IPS-NIHi11 (cell line): ENCODE data around the gene TSN.

Experiments used
- DNase-seq: peaks from one replicate; pipeline ENCODE4 v3.0.0; 2012; ENCODE audit warnings: mixed read lengths, low spot score

TSN gene

DNA sequence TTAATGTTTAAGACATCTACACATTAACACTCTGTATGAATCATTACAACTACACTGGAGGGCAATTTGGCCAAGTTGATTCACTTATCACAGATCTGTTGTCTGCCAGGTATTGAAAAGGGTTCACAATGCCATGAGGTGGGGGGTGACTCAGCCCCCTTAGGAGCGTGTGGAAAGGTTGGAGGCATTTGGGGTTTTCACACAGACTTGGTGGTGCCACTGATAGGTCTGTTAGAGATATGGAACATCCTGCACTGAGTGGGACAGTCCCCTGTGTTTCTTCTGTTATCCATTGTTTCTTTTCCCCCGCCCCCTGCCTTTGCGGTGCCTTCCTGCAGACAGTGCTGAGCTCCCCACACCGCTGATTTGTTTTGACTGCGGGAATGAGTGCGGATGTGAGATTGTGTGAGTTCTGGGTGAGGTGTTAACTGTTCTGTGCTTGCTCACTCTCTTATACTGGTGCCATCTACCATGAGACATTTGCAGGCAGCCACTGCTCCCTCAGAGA, 9.3 kb upstream of the TSN start:
- DNase-seq = no peak

DNA sequence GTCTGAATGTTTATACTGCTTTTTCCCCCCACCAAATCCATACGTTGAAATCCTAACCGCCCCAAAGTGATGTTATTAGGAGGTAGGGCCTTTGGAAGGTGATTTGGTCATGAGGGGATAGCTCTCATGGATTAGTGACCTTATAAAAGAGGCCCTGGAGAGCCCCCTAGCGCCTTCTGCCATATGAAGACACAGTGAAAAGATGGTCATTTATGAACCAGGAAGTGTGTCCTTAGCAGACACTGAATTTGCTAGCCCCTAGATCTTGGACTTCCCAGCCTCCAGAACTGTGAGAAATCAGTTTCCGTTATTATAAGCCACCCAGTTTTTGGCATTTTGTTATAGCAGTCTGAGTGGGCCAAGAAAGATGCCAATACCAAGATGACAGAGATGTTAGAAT, 7.2 kb upstream of the TSN start:
- DNase-seq = no peak

DNA sequence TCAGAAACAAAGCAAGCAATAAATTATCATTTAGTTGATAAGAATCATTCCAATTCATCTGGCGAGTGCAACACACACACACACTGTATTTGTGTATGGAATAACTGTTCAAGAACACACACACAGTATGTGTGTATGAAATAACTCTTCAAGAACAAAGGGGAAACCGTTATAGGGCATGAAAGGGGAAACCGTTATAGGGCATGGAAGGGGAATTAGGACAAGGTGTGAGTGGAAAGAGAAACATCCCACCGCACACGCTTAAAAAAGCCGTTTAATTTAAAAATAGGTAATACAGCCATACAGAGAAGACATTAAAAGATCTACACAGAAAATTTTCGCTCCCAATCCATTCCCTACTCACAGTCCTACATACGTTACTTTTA, 607 bp upstream of the TSN start:
- no peak for DNase-seq

DNA sequence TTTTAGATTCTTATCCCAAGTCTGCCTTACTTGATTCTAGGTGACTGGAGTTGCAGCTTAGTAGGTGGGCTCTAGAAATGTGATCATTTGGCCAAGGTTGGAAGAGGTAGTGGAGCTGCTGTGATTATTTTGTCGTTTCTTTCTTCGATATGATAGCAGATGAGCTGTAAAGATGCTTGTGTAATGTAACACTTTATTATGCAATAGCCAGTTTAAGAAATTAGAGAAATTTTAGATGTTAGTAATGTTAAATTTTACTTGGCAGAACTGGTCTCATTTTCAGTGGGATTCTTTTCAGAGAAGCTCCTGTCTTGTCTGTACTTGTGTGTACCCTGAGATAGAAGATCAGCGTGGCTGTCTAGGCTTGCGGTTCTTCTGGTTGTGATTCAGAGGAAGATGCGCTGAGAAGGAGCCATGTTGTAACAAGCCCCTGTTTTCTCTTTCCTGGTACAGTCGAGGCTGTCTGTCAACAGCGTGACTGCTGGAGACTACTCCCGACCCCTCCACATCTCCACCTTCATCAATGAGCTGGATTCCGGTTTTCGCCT, 9.3 kb downstream of the TSN start:
- no peak for DNase-seq

DNA sequence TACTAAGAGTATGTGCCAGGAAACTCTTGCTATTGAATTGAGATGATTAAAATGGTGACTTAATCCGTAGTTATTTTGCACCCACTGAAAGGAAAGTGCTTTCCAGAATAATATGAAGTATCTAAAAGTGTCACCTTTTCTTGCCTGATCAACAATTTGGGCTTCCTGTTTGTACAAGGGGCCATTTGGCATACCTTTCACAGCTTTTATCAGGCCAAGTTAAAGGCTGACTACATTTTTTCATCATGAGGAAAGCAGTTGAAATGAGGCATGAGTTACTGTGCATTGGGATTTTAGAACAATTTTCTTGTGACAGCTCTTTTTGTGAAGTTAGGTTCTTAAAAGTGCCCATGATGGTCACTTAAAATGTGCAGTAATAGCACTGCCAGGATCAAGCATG, 11.2 kb downstream of the TSN start:
- no peak for DNase-seq

DNA sequence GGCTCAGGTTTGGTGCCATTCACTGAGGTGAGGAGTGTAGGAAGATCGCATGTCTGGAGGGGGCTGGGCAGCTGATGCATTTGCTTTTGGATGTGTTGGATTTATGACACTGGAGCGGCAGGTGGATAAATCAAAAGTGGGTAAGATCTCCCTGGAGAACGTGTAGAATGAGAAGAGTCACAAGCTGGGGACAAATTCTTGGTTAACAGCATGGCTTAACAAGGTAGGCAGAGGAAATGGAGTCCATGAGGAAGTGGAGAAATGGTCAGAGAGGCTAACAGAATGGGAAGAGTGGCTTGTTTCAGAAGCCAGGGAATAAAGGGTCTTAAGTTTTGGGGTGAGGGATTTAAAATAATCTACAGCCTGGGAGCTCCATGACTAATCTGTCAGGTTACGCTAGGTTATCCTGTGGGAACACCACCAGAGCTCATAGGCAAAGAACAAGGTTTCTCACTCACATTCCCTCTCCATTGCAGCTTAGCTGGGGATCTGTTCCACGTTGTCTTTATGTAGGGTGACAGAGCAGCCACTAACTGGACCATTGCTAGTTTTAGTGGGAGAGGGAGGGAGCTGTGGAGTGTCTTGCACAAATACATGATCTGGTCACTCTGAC, 12.8 kb downstream of the TSN start:
- DNase-seq = no peak

DNA sequence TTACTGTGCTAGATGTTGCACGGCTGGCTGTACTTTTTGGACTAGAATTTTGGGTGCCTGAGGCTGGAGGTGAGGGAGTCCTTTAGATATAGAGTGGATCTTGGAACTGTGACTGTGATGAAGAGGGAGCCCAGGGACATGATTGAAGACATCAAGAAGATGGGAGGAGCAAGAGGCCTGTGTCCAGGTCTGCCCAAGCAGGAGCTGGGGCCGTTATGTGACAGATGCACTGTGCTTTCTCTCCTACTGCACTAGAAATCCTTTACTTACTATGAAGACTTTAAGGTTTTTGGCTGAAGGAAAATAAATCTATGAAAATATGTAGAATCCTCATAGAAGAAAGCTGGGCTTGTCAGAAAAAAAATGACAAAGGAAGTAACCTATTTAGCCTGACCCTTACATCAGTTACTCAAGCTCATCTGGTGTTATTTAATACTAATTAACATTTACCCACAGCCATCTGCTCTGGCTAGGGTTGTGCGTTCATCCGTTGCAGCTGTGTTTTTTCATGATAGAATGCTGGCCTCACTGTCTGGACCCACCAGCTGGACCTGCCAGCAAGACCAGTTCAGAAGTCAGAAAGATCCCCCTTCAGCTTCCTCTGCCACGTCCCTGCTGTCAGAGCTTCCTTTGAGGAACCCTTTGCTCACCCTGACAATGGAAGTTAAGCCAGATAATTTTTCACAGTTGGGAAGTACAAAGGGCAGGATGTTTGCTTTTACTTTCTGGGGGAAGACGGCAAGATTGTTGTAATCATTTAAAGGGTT, 16.7 kb downstream of the TSN start:
- no peak for DNase-seq

DNA sequence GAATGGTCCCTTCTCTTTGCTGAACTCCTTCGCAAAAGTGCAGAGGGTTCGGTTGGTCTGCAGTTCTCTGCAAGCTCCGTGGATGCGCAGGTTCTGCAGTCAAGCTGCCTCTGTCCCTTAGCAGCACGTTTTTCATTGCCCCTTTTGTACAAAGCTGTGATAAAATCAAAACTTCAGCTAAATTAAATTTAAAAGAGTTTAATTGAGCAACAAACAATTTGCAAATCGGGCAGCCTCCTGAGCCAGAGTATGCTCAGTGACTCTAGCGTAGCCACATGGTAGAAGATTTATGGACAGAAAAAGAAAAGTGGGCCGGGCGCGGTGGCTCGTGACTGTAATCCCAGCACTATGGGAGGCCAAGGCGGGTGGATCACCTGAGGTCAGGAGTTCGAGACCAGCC, 18.8 kb downstream of the TSN start:
- DNase-seq = no peak

DNA sequence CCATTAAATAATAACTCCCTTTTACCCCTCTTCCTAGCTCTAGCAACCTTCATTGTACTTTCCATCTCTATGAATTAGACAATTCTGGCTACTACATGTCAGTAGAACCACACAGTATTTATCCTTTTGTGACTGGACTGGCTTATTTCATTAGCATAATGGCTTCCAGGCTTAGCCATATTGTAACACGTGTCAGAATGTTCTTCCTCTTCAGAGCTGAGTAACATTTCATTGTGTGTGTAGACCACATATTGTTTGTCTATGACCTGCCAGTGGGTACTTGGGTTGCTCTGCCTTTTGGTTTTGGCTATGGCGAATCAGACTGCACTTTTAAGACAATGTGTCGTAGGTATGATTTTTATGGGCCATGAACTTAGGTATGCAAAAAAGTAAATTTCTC, 20.9 kb downstream of the TSN start:
- DNase-seq = no peak

DNA sequence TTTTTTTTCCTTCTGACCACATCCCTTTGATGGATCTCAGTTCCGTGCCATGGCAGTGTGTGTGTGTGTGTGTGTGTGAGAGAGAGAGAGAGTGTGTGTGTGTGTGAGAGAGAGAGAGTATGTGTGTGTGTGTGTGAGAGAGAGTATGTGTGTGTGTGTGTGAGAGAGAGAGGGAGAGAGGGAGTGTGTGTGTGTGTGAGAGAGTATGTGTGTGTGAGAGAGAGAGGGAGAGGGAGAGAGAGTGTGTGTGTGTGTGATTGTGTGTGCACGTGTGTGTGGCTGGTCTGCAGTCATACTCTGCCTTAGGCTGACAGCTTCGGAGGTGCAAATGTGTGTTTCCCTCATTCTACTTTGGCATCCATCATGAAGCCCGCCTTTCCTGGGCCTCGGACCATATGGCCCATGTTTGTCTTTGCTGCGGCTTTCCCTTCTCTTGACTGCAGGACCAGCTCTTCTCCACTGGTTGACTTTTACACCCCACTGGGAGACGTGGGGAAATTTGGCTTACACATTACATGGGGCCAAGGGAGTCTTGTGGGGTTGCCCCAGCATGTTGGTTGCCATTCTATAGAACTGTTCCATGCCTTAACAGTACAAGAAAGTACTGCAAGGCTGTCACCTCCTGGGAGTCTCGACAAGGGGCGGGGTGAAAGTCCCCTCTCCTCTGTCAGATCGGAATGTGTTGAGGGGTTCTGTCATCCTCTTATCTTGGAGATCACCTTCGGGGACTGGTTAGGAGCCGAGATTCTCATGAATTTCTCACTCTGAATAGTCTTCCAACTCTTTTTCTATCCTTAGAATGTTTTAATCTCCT, 21.6 kb downstream of the TSN start:
- no peak for DNase-seq

DNA sequence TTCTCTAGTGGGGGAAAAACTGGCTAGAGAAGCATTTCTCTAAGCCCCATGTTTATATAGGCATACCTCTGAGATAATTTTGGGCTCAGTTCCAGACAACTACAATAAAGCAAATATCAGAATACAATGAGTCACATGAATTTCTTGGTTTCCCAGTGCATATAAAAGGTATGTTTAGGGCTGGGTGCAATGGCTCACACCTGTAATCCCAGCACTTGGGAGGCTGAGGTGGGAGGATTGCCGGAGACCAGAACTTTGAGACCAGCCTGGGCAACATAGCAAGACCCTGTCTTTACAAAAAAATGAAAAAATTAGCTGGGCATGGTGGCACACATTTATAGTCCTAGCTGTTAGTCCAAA, 22.2 kb downstream of the TSN start:
- DNase-seq = no peak

DNA sequence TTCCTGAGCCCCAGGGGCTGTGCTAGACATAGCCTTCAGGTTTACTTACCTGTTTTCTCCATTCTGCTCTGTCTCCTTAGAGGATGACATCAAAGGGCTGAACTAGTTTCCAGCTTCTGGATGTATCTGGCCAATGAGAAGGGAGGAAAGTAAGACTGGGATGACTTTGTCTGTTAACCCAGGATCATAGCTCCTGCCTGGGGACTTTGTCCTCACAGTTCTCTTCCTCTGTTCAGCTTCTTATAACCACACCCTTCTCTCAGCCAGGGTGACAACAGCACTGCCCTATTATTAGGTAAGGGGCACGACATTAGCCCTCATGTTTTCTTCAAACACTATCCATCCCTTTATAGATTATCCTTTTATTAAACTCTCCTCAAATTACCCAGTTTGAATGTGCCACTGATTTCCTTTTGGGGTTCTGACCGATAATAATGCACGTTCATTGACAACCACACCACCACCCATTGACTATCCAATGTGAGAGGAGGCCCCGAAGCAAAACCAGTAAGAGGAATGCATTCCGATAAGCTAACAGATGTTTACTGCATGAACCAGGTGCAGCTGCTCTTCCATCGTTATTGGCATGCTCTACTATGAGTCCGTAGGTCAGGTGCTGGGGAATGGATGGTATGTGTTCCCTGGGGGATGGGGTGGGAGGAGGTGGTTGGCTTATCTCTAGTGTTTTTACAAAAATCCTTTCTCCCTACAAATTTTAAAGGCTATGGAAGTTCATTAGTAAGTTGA, 23.5 kb downstream of the TSN start:
- DNase-seq = no peak

DNA sequence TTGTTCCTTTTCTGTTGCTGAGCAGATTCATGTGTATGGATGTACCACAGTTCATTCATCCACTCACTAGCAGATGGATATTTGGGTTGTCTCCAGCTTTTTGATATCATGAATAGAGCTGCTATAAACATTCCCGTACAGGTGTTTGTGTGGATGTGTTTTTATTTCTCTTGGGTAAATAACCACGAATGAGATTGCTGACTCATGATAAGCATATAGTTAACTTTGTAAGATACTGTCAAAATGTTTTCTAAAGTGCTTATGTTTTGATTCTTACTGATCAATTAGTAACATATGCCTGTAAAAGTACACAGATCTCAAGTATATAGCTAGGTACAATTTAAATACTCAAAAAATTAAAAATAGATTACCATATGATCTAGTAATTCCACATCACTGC, 27.7 kb downstream of the TSN start:
- no peak for DNase-seq

DNA sequence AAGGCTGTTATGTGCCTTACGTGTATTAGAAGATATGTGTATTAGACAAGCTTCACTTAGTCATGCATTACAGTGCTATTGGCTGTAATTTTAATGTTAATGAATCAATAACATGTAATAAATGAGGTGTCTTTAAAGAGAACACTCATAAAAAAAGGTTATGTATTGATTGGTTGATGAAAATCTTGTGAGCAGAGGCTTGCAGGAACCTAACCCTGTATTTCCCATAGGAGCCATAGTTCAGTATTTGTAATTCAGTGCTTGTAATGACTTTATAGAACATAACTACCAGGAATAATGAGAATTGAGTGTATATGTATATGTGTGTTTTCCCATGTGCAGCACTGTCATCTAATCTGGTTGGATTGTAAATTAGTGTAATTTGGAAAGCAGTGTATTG, 33.2 kb downstream of the TSN start:
- DNase-seq = no peak

DNA sequence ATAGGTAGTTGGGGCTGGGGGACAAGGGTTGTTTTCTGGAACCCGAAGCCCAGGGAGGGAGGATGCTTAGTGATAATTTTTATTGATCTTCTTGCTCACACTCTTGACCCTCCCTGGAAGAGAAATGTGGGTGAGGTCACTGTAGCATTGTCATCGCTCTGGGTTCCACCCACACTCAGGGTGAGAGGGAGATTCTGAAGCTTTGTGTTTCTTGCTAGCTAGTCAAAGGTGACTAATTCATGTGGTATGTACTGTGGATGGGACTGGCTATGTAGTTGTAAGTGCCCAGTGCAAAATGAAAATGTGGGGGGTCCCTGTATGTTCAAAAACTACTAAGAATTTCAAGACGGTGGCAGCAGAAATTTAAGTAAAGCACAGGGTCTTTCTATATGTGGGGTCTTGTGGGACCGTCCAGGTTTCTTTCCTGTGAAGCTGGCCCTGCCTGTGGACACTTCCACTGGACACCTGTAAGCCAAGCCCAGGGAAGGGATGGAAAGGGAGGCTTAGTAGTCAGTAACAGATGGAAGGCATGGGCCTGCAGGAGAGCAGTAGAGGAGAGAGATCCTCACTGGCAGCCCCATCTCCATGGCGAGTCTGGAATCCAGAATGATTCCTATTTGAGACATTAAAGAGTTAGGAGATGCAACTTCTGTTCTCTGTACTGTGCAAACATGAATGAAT, 35.0 kb downstream of the TSN start:
- peak; percentile 57 for DNase-seq

DNA sequence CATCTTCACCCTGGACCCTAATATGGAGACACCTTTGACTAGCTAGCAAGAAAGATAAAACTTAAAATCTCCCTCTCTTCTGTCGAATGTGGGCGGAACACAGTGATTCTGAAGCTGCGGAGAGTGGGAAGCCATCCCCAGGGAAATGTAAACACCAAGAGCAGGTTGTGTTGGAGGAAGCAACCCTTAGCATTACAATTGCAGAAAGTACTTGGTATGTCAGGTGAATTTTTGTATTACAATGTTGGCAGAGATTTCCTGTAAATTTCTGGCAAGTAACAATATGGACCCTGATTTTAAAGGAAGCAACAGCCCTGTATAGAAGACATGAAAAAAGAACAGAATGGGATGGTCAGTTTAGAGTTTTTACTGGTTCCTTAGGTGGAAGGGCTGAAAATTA, 35.8 kb downstream of the TSN start:
- no peak for DNase-seq

DNA sequence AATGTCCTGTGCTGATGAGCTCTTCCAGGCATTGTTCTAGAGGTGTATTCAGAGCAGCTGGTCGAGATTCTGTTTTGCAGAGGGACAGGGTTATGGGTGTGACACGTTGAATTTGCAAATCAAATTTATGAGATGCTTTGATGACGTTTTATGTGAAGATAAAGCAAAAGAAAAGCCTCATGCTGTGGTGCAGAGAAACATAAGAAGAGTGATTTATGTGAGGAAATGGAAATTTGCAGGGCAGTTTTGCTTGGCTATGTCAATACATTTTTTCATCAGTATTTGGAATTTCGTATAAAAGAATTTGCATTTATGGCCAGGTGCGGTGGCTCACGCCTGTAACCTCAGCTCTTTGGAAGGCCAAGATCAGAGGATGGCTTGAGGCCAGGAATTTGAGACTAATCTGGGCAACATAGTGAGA, 36.4 kb downstream of the TSN start:
- no peak for DNase-seq

DNA sequence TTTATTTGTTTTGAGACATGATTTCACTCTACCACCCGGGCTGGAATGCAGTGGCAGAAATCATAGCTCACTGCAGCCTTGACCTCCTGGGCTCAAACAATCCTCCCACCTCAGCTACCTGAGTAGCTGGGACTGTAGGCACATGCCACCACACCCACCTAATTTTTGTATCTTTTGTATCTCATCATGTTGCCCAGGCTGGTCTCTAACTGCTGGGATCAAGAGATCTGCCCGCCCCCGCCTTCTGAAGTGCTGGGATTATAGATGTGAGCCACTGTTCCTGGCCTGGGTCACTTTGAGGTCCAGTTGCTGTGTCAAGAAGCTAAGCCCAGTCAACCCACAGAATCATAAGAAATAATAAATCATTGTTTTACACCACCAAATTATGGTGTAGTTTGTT, 38.4 kb downstream of the TSN start:
- no peak for DNase-seq

DNA sequence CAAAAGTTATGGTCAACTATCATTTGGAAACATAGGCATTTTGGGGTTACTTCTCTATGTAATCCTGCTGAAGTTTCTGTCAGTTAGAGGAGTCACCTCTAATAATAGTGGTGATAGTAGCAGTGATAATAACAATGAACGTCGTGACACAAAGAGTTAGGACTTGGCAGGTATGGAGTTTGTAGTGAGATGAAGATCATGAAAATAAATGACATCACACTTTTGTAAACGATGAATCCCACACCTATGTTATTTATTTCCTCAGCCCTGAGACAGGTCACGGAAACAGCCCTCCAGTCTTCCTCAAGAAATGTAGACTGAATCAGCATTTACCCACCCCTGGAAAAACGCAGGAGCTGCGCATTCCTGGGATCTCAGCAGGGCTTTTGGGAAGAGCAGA, 38.8 kb downstream of the TSN start:
- no peak for DNase-seq

DNA sequence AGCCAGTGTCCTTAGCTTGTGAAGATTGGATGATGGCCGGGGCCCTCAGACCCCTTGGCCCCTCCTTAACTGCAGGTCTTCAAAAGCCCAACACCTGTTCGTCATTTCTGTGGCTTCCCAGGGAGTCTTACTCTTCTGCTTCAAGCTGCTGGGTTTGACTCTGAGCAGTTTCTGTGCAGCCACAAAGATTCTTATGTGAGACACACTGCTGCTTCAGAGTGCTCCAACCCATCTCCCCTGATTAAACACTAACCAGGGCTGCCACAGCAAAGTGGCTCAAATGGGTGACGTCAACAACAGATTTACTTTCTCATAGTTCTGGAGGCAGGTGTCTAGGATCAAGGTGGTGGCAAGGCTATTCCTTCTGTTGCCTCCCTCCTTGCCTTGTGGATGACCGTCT, 40.8 kb downstream of the TSN start:
- DNase-seq = no peak

DNA sequence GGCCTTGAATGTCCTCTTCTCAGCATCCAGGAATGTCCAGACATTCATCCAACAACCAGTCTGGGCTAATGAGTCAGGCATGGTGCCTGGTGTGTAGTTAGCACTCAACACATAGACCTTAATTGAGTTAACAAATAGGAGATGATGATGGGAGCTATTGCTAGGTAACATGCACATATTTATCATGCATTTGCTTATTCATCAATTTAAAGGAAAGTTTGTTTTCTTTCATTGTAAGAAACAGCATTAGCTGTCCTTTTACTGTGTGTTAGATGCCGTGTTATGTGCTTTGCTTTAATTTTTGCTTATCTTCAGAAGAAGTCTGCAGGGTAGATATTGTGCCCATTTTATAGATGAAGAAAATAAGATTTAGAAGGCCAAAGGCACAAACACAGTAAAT, 43.2 kb downstream of the TSN start:
- DNase-seq = no peak

DNA sequence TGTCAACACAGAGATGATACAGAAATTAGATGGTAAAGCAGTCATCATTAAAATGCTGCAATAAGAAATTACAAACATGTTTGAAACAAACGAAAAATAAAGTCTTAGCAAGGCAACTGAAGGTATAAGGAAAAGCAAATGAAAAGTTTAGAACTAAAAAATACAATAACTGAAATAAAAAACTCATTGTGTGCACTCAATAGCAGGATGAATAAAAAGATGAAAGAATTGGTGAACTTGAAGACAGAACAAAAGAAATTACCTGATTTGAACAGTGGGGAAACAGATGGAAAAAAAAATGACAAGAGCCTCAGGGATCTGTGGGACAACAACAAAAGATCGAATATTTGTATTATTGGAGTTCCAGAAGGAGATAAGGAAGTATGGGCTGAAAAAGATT, 46.5 kb downstream of the TSN start:
- no peak for DNase-seq
